K562 (cell line): Measurements from ENCODE around the gene APOC1. TPM values are rescaled to one million over a fixed set of nuclear protein-coding genes. Genes with fewer than 3 reads are reported as not detected.
A peak's percentile ranks its signal among the peaks of the same experiment; 100 is the strongest.

ENCODE experiments used
- NBN ChIP-seq: fragments of 450-650 bp; IDR thresholded peaks from 2 replicates; pipeline ENCODE4 v1.6.1; 2016; ENCODE audit warnings: low read depth, mild to moderate bottlenecking
- OTX1 ChIP-seq: fragments of 450-650 bp; formaldehyde crosslinking; IDR thresholded peaks from 2 replicates; pipeline ENCODE4 v1.4.0; 2022; ENCODE audit warnings: mild to moderate bottlenecking
- RB1 ChIP-seq: fragments of 450-650 bp; IDR thresholded peaks from 2 replicates; pipeline ENCODE4 v1.6.1; 2017; ENCODE audit warnings: low read depth, mild to moderate bottlenecking
- SRSF3 ChIP-seq: fragments of 200-400 bp; formaldehyde crosslinking; IDR thresholded peaks from 2 replicates; pipeline ENCODE4 v1.6.1; 2016; ENCODE audit warnings: mild to moderate bottlenecking, low read length, moderate library complexity; ENCODE audit not compliant: insufficient read depth
- ZFP30 ChIP-seq: fragments of 250-450 bp; sonication (Bioruptor Pico); IDR thresholded peaks from 2 replicates; pipeline ENCODE4 v1.8.0; 2022; ENCODE audit warnings: moderate library complexity, mild to moderate bottlenecking, inconsistent platforms, borderline replicate concordance
- ZNF134 ChIP-seq: fragments of 250-450 bp; sonication (Bioruptor Pico); conservative IDR thresholded peaks from 2 replicates; pipeline ENCODE4 v1.4.0; 2020
- polyA plus RNA-seq, 8 experiments: library from polyadenylated mRNA; depleted of rRNA in 4 of 8; stranded (reverse) in 5 of 8; unstranded in 3 of 8; fragments of >200 nt; fragmentation: Nextera tagmentation in 2 of 8; fragmentation: Illumina TruSeq in 1 of 8; extraction: Ambion mirVana in 2 of 8; extraction: Trizol in 1 of 8; gene quantifications; 2 replicates each; pipeline versions ENCODE4 v1.2.1 to v1.2.3, GENCODE V29; 2011 to 2014; ENCODE audit warnings: inconsistent platforms in 1 of 8, missing spikeins in 1 of 8
- total RNA-seq, 7 experiments: library from RNA; depleted of rRNA in 6 of 7; stranded (reverse); fragments of >200 nt in 6 of 7; fragmentation: Illumina TruSeq in 2 of 7; extraction: Trizol in 2 of 7; gene quantifications; 2 replicates each; pipeline versions ENCODE4 v1.2.1 to v1.2.3, GENCODE V29; 2011 to 2021; ENCODE audit warnings: low replicate concordance in 1 of 7
- TF ChIP-seq, protein P1 (sequence below), 3 experiments: IDR thresholded peaks in 2 of 3; conservative IDR thresholded peaks in 1 of 3; 2 replicates each; pipeline ENCODE4 v1.5.1; 2011 to 2012; ENCODE audit warnings: low read length in 3 of 3, mild to moderate bottlenecking in 3 of 3, control low read depth in 2 of 3, improper control_type of control experiment in 1 of 3, inconsistent platforms in 1 of 3, low read depth in 1 of 3, mixed read lengths in 1 of 3, moderate library complexity in 1 of 3; ENCODE audit not compliant: insufficient read depth in 2 of 3
- TF ChIP-seq, protein P2 (sequence below): fragments of 200-400 bp; formaldehyde crosslinking; IDR thresholded peaks from 2 replicates; pipeline ENCODE4 v1.6.1; 2017; ENCODE audit warnings: mild to moderate bottlenecking, low read depth, low read length, moderate library complexity
- TF ChIP-seq, protein P3 (sequence below): fragments of 250-450 bp; sonication (Bioruptor Pico); IDR thresholded peaks from 2 replicates; pipeline ENCODE4 v1.4.0; 2020; ENCODE audit warnings: borderline replicate concordance

Gene APOC1
- total and polyA plus RNA-seq, 9 of the 15 experiments (the other 6 are each of a cell fraction or from before 2014, with no cell fraction given), result 115 to 408 (median 220) TPM

DNA sequence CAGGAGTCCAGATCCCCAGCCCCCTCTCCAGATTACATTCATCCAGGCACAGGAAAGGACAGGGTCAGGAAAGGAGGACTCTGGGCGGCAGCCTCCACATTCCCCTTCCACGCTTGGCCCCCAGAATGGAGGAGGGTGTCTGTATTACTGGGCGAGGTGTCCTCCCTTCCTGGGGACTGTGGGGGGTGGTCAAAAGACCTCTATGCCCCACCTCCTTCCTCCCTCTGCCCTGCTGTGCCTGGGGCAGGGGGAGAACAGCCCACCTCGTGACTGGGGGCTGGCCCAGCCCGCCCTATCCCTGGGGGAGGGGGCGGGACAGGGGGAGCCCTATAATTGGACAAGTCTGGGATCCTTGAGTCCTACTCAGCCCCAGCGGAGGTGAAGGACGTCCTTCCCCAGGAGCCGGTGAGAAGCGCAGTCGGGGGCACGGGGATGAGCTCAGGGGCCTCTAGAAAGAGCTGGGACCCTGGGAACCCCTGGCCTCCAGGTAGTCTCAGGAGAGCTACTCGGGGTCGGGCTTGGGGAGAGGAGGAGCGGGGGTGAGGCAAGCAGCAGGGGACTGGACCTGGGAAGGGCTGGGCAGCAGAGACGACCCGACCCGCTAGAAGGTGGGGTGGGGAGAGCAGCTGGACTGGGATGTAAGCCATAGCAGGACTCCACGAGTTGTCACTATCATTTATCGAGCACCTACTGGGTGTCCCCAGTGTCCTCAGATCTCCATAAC is 8.8 kb upstream of the APOC1 start, which contains the start of gene APOE (continued):
- TF ChIP-seq, protein P1, sequence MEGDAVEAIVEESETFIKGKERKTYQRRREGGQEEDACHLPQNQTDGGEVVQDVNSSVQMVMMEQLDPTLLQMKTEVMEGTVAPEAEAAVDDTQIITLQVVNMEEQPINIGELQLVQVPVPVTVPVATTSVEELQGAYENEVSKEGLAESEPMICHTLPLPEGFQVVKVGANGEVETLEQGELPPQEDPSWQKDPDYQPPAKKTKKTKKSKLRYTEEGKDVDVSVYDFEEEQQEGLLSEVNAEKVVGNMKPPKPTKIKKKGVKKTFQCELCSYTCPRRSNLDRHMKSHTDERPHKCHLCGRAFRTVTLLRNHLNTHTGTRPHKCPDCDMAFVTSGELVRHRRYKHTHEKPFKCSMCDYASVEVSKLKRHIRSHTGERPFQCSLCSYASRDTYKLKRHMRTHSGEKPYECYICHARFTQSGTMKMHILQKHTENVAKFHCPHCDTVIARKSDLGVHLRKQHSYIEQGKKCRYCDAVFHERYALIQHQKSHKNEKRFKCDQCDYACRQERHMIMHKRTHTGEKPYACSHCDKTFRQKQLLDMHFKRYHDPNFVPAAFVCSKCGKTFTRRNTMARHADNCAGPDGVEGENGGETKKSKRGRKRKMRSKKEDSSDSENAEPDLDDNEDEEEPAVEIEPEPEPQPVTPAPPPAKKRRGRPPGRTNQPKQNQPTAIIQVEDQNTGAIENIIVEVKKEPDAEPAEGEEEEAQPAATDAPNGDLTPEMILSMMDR (IDR thresholded peaks at IDR 0.05 in 2 of 3, conservative IDR thresholded peaks at IDR 0.05 in 1 of 3; ENCODE audit: insufficient read depth in 2 of 3, low read depth in 1 of 3, low read length in 3 of 3), result no peak
- TF ChIP-seq ZFP30 (CRISPR knock-in tag) (no peak), OTX1 (no peak), ZNF134 (CRISPR knock-in tag) (no peak), RB1 (0 out of 2 replicates have a peak, but pooled peaks have one; percentile 37), SRSF3 (no peak), NBN (no peak)
- TF ChIP-seq, protein P2, sequence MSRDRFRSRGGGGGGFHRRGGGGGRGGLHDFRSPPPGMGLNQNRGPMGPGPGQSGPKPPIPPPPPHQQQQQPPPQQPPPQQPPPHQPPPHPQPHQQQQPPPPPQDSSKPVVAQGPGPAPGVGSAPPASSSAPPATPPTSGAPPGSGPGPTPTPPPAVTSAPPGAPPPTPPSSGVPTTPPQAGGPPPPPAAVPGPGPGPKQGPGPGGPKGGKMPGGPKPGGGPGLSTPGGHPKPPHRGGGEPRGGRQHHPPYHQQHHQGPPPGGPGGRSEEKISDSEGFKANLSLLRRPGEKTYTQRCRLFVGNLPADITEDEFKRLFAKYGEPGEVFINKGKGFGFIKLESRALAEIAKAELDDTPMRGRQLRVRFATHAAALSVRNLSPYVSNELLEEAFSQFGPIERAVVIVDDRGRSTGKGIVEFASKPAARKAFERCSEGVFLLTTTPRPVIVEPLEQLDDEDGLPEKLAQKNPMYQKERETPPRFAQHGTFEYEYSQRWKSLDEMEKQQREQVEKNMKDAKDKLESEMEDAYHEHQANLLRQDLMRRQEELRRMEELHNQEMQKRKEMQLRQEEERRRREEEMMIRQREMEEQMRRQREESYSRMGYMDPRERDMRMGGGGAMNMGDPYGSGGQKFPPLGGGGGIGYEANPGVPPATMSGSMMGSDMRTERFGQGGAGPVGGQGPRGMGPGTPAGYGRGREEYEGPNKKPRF, result no peak
- TF ChIP-seq, protein P3, sequence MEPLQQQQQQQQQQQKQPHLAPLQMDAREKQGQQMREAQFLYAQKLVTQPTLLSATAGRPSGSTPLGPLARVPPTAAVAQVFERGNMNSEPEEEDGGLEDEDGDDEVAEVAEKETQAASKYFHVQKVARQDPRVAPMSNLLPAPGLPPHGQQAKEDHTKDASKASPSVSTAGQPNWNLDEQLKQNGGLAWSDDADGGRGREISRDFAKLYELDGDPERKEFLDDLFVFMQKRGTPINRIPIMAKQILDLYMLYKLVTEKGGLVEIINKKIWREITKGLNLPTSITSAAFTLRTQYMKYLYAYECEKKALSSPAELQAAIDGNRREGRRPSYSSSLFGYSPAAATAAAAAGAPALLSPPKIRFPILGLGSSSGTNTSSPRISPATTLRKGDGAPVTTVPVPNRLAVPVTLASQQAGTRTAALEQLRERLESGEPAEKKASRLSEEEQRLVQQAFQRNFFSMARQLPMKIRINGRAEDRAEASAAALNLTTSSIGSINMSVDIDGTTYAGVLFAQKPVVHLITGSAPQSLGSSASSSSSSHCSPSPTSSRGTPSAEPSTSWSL (CRISPR knock-in tag), result no peak
